GM19023 (cell line): Measurements from ENCODE around the gene FLRT1.
"Not testable (repeated sequence)": the region's sequence is repeated elsewhere in the genome, so short reads cannot be mapped to it uniquely, and the experiment has no call there.

ENCODE experiments used
- ATAC-seq: cut with Tn5 transposase; IDR thresholded peaks from one replicate; pipeline ENCODE4 v1.9.1; 2021; ENCODE audit warnings: mild to moderate bottlenecking, moderate library complexity; ENCODE audit not compliant: unreplicated experiment

The FLRT1 gene

DNA sequence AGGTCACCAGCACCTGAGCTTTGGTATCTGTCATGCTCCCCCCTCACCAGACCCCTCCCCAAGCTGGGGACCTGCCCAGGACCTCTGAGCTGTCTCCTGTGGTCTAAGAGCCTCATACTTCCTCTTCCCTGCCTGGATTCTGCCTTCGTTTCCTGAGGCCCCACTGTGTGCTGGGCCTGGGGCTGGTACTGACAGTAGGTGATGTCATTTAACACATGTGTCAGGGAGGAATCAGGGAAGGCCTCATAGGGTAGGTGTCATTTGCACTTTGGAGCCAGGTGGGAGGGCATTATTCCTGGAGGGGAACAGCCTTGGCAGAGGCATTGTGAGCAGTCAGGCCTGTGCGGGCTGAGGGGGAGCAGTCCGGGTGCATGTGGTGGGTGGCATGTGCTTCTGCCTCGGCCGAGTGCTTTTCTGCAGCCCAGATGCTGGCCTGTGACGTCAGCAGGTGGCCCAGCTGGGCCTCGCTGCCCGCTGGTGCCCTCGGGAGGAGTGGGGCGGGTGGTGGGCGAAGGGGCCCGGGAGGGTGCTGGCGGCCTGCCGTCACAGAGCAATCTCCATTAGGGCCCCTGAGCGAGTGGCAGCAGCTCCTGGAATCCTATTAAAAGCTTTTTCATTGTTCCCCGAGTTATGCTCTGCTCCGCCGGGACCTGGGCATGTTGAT is 9.1 kb downstream of the FLRT1 start:
- no peak for ATAC-seq

DNA sequence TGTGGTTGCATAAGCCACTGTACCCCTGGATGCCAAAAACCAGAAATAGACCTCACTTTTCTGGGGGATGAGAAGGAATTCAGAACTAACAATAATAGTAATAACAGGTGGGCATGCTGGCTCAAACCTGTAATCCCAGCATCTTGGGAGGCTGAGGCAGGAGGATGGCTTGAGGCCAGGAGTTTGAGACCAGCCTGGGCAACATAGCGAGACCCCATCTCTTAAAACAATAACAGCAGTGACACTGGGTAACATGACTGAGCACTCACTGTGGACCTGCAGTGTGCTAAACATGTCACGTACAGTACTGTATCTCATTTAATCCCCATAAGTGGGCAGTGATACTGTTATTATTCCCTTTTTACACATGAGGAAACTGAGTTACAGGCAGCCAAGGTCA is 10.0 kb downstream of the FLRT1 start:
- no peak for ATAC-seq

DNA sequence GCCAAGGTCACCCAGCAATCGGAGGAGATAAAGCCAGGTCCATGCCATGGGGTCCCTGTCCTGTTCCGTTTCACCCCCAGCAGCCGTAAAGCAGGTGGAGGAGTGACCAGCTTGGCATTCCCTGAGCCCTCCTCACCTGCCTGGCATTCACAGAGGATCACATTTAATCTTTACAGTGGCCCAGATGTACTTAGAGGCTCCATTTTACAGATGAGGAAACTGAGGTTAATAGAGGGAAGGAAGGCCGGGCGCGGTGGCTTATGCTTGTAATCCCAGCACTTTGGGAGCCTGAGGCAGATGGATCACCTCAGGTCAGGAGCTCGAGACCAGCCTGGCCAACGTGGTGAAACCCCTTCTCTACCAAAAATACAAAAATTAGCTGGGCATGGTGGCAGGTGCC is 11.6 kb downstream of the FLRT1 start:
- not testable (repeated sequence) for ATAC-seq

DNA sequence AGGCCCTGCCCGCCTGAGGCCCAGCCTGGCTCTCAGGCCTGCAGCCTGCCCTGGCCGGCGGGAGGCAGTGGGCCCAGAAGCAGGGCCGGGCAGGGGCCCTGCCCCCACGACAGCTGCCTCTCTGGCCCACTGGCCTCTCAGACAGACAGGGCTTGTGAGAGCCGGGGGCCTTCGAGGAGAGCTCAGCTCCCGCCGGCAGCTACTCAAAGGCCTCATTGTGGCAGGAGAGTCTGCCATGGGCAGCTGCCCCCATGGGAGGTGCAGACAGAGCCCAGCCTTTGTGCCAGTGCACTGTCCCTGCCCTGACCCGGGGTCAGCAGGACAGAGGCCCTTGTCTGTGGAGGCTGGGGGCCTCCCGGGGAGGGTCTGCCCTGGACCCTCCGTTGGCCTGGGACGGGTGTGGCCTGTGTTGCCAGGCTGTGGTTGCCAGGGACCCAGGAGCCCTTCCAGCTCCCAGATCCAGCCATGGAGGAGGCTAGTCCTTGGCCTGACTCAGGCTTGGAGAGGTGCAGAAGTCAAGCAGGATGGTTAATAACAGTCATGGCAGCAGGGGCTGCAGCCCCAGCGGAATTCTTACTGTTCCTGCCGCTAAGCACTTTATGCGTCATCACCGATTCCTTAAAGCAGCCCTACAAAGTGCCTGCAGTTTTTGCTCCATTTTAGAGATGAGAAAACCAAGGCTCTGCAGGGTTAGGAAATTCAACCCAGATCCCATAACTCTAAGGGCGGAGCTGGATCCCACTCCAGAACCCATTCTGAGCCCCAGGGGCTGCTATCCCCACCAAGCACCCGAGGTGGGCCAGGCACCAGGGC is 12.5 kb downstream of the FLRT1 start:
- no peak for ATAC-seq

DNA sequence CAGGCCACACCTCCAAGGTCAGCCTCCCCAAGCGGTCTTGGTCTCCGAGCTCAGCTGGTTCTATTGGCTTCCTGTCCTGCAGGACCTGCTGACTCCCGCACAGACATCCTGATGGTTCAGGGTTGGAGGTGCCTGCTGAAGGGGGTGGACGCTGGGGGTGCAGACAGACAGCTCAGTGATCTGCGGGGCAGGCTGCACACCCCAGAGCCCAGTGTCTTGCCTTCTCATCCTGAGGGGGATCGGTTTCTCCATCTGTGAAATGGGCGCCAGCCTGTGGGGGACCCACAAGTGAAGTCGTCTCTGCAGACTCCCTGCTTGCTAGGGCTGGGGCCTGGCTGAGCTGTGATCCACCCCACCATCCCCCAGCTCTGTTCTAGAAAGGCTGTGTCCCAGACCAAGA is 13.8 kb downstream of the FLRT1 start:
- ATAC-seq = no peak

DNA sequence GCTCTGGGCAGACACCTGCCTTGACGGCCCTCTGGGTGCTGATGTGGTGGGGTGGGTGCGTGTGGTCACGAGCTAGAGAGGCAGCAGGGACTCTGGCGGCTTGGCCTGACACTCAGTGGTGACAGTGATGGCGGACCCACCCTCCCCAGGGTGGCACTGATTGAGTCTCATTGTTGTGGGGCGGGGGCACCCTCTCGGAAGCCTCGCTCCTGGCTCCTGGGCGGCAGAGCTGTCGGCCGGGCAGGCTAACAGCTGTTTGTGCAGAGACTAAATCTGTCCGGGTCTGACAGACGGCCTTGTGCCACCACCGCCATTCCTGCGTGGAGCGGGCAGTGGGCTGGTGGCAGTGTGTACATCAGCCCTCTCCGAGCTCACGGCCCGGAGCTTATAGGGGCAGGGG is 15.6 kb downstream of the FLRT1 start:
- ATAC-seq = no peak

DNA sequence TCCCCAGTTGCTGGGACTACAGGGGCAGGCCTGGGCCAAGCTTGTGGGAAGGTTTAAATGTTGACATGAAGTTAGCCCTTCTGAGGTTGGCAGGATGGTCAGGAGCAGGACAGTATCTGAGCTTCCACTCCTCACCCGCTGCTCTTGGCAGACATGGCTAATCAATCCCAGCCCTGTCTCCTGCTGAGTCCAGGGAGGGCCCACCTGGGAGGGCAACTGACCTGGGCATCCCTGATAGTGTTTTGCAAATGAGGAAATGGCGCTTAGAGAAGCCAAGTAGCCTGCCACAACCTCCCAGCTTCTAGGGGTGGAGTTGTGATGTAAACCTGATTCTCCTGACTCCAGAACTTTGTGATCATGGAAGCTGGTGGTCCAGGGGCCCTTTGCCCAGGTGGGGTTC is 16.7 kb downstream of the FLRT1 start:
- no peak for ATAC-seq

DNA sequence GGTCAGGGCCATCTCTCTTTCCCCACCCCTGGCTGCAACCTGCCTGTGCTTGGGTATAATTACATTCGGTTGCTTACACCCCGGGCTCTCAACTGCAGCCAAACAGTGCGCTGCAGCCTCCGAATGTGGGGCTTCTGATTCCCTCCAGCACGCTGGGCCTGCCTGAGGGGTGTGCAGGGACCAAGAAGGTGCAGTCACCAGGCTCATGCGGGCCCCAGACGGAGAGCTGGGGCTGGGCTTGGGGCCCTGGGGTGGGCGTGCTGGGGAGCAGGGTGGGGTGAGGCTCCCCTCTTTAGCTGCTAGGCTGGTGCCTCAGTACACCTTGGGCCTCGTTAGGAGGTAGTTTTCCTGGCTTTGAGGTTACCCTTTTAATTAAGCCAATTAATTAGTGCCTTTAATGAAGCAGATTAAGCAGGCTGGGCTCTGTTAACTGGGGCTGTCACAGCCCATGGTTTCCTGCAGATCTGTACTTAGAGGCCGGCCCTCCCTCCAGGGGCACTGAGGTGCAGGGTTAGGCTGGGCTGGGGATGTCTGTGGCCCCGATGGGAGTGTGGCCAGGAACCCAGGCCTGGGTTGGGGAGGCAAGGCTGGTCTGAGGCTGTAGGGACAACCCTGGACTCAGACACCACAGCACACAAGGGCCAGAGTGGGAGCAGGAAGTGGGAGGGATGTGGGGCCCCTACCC is 17.3 kb downstream of the FLRT1 start:
- no peak for ATAC-seq

DNA sequence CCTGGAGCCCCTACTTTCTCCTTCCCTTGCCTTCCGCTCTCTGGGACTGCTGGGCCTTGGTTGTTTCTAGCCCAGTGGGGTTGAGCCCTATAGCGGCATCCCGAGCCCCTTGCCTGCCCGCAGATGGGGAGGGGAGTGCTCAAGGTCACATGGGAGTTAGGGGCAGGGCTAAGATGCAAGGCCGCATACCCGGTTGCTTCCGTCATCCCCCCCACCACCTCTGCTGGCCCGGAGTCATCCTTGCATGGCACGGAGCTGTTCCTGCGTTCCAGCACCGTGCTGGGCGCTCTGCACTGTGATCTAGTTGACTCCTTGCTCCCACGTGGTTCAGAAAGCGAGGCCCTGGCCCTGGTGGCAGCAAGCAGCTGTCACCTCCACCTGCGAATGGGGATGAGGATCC is 18.0 kb downstream of the FLRT1 start:
- ATAC-seq = no peak

DNA sequence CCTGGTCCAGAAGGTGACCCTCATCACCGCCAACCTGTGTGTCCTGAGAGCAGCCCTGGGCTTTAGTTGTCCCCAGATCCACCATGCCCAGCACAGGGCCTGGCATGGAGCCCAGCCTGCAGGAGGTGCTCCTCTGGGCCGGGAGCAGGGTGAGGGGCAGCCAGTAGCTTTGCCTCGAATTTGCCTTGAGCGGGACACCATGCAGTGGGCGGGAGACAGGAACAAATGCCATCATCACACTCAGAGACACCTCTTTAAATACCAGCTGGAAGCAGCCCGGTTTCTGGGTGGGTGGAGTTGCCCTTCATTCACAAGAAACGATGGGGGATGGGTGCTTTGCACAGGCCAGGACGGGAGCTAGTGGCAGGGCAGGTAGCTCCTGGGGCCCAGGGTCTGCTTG is 19.3 kb downstream of the FLRT1 start:
- ATAC-seq = no peak

DNA sequence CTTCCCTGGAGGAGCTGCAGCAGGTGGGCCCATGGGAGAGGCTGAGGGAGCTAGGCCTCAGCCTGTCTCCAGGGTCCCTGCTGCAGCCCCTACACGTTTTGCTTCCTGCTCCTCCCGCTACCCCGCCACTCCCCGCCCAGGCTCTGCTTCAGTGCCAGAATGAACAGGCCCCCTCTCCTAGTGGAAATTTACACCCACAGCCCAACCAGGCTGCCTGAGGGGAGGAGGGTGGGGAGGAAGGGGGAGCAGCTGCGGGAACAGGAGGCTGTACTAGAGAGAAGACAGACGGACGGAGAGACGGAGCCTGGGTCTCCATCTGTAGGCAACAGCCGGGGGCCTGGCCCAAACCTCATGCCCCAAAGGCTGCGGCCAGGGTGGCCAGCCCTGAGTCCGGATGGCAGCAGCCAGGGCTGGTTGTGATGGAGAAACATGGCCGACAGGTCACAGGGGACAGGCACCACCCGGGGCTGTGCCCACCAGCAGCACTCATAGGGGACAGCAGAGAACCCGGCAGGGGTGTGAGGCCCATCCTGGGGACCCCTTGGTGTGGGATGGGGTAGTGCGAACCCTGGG is 20.6 kb downstream of the FLRT1 start:
- ATAC-seq = no peak

DNA sequence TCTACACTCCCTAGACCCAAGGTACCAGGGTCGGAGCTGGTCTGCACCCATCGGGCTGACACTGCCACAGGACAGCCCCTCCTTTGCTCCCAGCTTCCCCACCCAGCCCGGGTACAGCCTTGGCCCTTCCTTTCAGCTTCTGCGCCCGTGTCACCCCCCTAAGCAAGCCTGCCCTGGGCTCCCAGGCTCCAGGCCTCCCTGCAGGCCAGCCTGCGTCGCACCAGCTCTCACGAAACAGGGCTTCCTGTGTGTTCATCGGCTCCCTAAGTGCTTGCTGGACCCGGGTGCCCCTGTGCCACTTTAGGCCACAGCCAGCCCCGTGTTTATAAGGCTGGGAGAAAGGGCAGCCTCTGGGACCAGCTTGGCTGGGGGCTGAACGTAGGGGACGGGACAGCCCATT is 21.1 kb downstream of the FLRT1 start:
- no peak for ATAC-seq

DNA sequence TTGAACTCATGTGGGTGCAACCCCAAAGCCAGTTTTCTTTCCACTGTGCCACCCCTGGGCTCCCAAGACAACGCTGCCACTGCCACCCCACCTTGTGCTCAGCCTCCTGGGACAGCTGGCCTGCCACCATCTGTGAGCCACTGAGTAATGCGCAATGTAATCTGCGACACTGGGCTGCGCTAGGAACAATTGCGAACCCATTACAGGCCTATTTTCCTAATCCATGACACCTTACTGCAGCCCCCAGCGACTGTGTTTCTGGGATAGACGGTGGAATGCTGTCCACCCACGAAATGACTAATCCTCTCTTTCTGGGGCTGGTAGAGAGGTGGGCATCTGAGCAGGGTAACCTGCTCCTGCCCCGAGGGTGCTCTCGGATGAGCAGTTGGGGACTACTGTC is 22.2 kb downstream of the FLRT1 start:
- no peak for ATAC-seq

DNA sequence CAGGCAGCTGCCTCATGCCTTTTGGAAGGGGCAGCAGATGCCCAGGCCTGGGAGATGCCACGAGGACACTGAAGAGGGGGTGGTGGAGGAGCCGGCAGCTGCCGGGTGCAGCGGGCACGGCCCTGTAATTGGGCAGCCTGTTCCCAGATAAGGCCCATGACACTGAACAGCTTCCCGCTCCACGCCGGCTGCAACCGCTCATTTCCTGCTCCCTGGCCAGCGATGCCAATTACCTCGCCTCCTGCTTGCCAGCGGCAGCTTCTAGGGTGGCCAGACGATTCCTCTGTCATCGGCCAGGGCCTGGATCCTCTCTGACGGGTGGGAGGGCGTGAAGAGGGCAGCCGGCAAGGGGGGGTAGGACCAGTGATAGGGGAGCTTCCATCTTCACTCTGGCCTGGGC is 22.8 kb downstream of the FLRT1 start:
- no peak for ATAC-seq

DNA sequence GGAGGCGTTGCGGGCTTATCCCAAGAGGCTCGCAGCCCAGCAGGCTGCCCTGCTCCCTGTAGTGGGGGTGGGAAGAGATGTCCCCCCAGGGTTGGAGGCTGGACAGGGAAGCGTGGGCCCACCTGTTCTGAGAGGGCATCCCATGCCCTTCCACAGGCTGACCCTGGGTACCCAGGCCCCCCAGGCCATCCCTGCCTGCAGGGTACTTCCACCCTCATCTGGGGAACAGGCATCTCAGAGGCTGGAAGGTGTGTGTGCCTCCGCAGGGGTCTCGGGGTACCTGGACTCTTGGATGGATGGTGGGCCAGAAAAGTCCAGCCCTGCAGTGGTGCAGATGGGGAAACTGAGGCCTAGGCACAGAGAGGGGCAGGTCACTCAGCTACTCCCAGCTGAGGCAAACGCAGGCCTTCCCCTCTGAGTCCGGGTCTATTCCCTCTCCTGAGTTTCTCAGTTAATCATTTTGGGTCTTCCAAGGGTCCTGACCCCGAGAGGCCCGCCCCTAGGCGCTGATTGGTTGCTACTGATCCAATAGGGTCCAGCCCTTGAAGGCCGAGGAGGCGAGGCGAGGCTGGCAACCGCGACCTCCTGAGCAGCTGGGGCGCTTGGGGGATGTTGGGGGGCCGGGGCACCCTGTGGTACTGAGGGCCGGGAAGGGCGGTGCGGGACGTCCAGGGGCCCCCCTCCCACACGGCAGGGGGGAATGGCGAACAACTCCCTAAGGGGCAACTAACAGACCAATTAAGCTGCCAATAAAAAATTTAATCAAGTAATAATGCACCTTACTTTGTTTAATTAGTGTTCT is 23.8 kb downstream of the FLRT1 start:
- ATAC-seq = no peak

DNA sequence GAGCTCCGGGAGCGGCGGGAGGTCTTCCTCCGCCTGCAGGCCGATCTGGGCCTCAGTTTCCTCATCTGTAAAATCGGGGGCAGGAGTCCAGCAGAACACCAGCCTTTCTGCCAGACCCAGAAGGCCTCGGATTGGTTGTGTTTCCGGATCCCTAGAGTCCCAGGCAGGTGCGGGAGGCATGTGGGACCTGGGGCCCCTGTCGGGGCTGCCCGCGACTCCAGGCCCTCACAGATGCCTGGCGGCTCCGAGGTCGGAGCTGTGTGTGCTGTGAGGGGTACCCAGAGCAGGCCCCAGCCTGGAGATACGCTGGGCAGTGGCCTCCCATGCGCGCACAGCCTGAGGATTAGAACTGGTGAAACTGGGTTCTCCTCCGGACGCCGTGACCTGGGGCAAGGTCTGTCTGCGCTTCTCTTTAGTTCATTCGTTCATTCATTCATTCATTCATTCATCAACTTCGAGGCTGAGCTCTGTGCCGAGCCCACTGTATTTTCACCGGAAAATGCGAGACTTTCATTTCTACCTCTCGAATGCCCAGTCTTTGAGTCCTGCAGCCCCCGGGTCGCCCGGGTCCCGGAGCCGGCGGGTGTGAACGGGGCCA is 24.6 kb downstream of the FLRT1 start:
- ATAC-seq = no peak

DNA sequence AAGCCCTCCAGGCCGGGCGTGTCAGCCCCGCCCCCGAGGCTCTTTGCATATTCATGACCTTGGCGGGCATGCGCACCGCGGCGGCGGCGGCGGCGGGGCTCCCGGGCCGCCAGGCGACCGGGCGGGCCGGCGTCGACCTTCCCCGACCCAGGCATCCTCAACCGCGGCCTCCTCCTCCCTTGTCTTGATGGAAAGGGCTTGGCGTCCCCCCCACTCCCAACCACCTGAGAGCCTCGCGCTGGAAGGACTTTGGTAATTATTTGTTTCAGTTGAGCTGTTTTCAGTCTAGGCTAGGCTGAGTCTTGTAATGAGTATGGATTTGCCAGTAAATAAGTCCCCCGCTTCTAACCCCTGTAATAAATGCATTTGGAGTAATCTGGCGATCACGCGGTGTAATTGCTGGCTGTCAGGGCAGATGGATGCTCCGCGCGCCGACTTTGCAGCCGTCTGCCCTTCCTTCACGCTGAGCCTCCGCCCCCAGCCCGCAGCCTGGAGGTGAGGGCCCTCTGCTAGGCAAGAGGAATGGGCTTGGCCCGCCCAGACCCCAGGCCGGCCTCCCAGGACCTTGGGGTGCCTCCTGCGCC is 25.2 kb downstream of the FLRT1 start:
- no peak for ATAC-seq

DNA sequence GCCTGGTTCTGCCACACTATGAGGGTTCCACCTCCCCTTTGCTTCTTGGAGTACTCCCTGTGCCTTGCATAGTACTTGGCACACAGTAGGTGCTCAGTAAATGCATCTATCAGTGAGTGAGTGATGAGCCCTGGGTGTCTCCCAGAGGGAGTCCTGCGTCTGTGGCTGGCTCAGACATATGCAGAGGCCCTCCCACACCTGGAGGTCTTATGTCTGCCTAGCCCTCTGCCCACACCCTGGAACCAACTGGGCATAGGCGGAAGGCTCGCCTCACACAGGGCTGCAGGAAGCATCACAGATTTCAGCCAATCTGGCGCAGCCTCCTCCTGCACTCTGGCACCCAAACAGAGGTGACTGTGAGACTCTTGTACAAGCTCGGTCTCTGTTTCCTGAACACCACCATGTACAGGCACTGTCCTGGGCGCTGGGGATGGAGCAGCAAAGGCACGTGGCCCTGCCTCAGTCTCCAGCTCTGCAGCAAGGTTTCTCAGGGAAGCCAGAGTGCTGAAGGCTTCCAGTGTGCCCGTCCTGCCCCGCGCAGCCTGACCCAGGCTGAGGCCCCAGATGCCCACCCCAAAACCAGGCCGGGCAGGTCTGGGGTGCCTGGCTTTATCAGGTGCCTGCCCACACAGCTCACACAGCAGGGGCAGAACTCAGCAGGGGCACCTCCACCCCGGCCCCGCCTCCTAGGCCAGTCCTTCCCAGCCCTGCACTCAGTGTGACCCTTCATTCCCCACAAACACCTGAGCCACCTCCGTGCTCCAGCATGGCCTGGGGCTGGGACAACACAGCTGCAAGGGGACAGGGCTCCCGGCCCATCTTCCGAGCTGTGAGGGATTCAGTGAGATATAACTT is 26.7 kb downstream of the FLRT1 start:
- ATAC-seq = no peak

DNA sequence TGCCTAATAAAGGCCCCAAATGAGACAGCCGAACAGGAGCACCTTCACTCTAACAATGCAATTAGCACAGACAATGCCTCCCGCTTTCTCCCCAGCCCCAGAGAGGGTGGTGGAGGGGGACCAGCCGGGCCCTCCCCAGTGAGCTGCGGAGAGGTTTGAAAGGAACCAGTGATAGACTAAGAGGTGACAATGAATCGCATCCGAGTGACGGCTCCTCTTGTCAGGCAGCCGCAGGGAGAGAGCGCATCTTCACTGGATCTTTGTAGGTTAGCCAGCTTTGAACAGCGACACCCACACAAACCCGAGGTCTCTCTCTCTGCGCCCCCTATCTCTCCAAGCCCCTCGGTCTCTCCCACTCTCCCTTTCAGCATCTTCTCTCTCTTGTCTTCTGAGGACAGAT is 28.0 kb downstream of the FLRT1 start:
- ATAC-seq = no peak
